ENCODE measurements around the gene ZDHHC19. TPM values are rescaled to one million over a fixed set of nuclear protein-coding genes. Genes with fewer than 3 reads are reported as not detected.

The ZDHHC19 gene
- total RNA-seq, 1 donor from 2014 or later, result not detected

GRCh38 chr3:196149375-196149774 lies 61.8 kb downstream of the ZDHHC19 start:
- TF ChIP-seq CTCF (IDR thresholded peaks at IDR 0.05; ENCODE audit: insufficient read depth, low read length, poor library complexity, severe bottlenecking), result no peak
- Histone ChIP-seq H3K36me3 (ENCODE audit: control insufficient read depth, insufficient read depth, low read length) (no peaks in the 10 kb centered on the region), H3K4me3 (ENCODE audit: low read depth, low read length) (no peak overlapping the region), H3K27me3 (ENCODE audit: control insufficient read depth, insufficient read depth, low read length) (no peaks in the 10 kb centered on the region)
- DNase-seq (ENCODE audit: low read depth), result no peak

Other genes with a start within 250 kb of the ZDHHC19 start
- 81.9 and 97.9 TPM in 2 replicates for gene TFRC, start 129.3 kb downstream of the ZDHHC19 start, total RNA-seq
- not detected in 2 replicates for gene SLC51A, start 5.1 kb upstream of the ZDHHC19 start, total RNA-seq
- gene PCYT1A, start 76.3 kb upstream of the ZDHHC19 start, total RNA-seq, result 58.3 and 62.7 TPM in 2 replicates
- gene DYNLT2B, start 106.8 kb upstream of the ZDHHC19 start, total RNA-seq, result 15.7 and 28.2 TPM in 2 replicates
- gene TM4SF19, start 127.0 kb upstream of the ZDHHC19 start, total RNA-seq, result 3.5 and 7.8 TPM in 2 replicates
- gene UBXN7, start 221.0 kb upstream of the ZDHHC19 start, total RNA-seq, result 13.0 and 16.4 TPM in 2 replicates